HepG2 (cell line): Measurements from ENCODE around the gene LHX3.

Experiments used
- NFIC ChIP-seq: IDR thresholded peaks from 2 replicates; pipeline ENCODE4 v1.6.1; 2012; ENCODE audit warnings: mild to moderate bottlenecking, low read length, inconsistent platforms
- TF ChIP-seq, protein P1 (sequence below): sonication (generic); formaldehyde crosslinking; conservative IDR thresholded peaks from 2 replicates; pipeline ENCODE4 v1.4.0; 2020; ENCODE audit warnings: missing genetic modification reagents
- TF ChIP-seq, protein P2 (sequence below): sonication (generic); formaldehyde crosslinking; IDR thresholded peaks from 2 replicates; pipeline ENCODE4 v1.4.0; 2020; ENCODE audit warnings: missing genetic modification reagents
- TF ChIP-seq, protein P3 (sequence below): IDR thresholded peaks from 2 replicates; pipeline ENCODE4 v1.6.1; 2016; ENCODE audit warnings: missing compliant biosample characterization, missing genetic modification reagents, borderline replicate concordance

DNA sequence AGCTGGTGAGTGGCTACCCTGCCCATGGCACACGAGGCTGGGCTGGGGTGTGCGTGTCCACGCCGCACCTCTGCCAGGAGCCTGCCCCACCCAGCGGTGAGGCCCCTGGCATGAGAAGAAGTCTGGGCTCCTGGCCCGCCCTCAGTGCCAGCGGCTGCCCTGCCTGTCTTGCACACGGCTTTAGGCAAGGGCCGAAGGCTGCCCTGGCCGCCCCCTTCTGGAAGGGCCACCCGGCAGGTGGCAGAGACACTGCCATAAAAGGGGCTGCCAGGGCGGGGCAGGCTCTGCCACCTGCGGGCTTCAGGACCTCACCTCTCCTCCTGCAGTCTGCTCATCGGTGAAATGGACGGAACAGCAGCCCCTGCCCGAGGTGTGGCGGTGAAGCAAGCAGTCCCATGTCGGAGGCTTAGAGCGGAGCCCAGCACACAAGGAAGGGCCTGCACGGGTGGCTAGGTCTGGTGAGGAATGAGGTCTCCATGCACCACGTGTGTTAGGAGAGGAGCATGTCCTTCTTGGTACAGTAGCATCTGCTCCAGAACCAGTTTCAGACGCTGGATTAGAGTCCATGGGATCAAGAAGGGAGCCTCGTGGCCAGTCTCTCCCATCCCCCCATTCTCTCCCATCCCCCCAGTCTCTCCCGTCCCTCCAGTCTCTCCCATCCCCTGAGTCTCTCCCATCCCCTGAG is 51.4 kb downstream of the LHX3 start:
- TF ChIP-seq, protein P1, sequence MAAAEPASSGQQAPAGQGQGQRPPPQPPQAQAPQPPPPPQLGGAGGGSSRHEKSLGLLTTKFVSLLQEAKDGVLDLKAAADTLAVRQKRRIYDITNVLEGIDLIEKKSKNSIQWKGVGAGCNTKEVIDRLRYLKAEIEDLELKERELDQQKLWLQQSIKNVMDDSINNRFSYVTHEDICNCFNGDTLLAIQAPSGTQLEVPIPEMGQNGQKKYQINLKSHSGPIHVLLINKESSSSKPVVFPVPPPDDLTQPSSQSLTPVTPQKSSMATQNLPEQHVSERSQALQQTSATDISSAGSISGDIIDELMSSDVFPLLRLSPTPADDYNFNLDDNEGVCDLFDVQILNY (CRISPR knock-in tag), result no peak
- no peak for TF ChIP-seq NFIC
- TF ChIP-seq, protein P2, sequence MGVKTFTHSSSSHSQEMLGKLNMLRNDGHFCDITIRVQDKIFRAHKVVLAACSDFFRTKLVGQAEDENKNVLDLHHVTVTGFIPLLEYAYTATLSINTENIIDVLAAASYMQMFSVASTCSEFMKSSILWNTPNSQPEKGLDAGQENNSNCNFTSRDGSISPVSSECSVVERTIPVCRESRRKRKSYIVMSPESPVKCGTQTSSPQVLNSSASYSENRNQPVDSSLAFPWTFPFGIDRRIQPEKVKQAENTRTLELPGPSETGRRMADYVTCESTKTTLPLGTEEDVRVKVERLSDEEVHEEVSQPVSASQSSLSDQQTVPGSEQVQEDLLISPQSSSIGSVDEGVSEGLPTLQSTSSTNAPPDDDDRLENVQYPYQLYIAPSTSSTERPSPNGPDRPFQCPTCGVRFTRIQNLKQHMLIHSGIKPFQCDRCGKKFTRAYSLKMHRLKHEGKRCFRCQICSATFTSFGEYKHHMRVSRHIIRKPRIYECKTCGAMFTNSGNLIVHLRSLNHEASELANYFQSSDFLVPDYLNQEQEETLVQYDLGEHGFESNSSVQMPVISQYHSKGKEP, result no peak
- TF ChIP-seq, protein P3, sequence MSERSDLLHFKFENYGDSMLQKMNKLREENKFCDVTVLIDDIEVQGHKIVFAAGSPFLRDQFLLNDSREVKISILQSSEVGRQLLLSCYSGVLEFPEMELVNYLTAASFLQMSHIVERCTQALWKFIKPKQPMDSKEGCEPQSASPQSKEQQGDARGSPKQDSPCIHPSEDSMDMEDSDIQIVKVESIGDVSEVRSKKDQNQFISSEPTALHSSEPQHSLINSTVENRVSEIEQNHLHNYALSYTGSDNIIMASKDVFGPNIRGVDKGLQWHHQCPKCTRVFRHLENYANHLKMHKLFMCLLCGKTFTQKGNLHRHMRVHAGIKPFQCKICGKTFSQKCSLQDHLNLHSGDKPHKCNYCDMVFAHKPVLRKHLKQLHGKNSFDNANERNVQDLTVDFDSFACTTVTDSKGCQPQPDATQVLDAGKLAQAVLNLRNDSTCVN (CRISPR knock-in tag), result no peak
